Neural progenitor cell (in vitro differentiated cells): Measurements from ENCODE around the gene SAMD3. TPM values are rescaled to one million over a fixed set of nuclear protein-coding genes. Genes with fewer than 3 reads are reported as not detected.

ENCODE experiments used
- DNase-seq: peaks from one replicate; pipeline ENCODE4 v3.0.0-alpha.2; 2016; ENCODE audit warnings: low spot score
- H2AFZ ChIP-seq: fragments of 200-600 bp; sonication (generic); replicated peaks from 2 replicates; pipeline ENCODE4 v1.6.1; 2016; ENCODE audit warnings: antibody characterized with exemption
- H3F3A ChIP-seq: fragments of 200-600 bp; sonication (generic); 2 replicates; pipeline ENCODE4 v1.6.1; 2016; ENCODE audit warnings: antibody characterized with exemption, low read depth
- H3K27ac ChIP-seq: fragments of 200-600 bp; sonication (generic); 2 replicates; pipeline ENCODE4 v1.5.1; 2016; ENCODE audit warnings: mild to moderate bottlenecking
- H3K27me3 ChIP-seq: fragments of 200-600 bp; sonication (generic); 2 replicates; pipeline ENCODE4 v1.6.1; 2016; ENCODE audit warnings: mild to moderate bottlenecking, moderate library complexity
- H3K36me3 ChIP-seq: fragments of 200-600 bp; sonication (generic); 2 replicates; pipeline ENCODE4 v1.5.1; 2016
- H3K4me1 ChIP-seq: fragments of 200-600 bp; sonication (generic); 2 replicates; pipeline ENCODE4 v1.6.1; 2016; ENCODE audit warnings: mixed run types
- H3K4me2 ChIP-seq: fragments of 200-600 bp; sonication (generic); 2 replicates; pipeline ENCODE4 v1.6.1; 2016
- H3K4me3 ChIP-seq: fragments of 200-600 bp; sonication (generic); 2 replicates; pipeline ENCODE4 v1.5.1; 2016
- H3K79me2 ChIP-seq: fragments of 200-600 bp; sonication (generic); 2 replicates; pipeline ENCODE4 v1.6.1; 2016; ENCODE audit warnings: low read depth
- H3K9ac ChIP-seq: fragments of 200-600 bp; sonication (generic); 2 replicates; pipeline ENCODE4 v1.6.1; 2016
- H3K9me3 ChIP-seq: fragments of 200-600 bp; sonication (generic); 2 replicates; pipeline ENCODE4 v1.5.1; 2016; ENCODE audit warnings: low read depth
- H4K20me1 ChIP-seq: fragments of 200-600 bp; sonication (generic); 2 replicates; pipeline ENCODE4 v1.6.1; 2016; ENCODE audit warnings: low read depth
- H3K27ac Mint-ChIP-seq: 3 replicates; pipeline ENCODE4 v1.8.0; 2021; ENCODE audit warnings: mixed read lengths
- H3K27me3 Mint-ChIP-seq: 2 replicates; pipeline ENCODE4 v1.8.0; 2022; ENCODE audit warnings: low read depth, mild to moderate bottlenecking, inconsistent platforms, moderate library complexity, mixed read lengths; ENCODE audit not compliant: insufficient read depth
- H3K36me3 Mint-ChIP-seq: 3 replicates; pipeline ENCODE4 v1.8.0; 2021; ENCODE audit warnings: mixed read lengths
- H3K4me1 Mint-ChIP-seq: 3 replicates; pipeline ENCODE4 v1.8.0; 2021; ENCODE audit warnings: mixed read lengths
- H3K4me3 Mint-ChIP-seq: 3 replicates; pipeline ENCODE4 v1.8.0; 2021; ENCODE audit warnings: mild to moderate bottlenecking, moderate library complexity, mixed read lengths
- H3K9me3 Mint-ChIP-seq: 3 replicates; pipeline ENCODE4 v1.8.0; 2020; ENCODE audit warnings: mixed read lengths
- CTCF ChIP-seq: fragments of 200-600 bp; sonication (generic); IDR thresholded peaks from 2 replicates; pipeline ENCODE4 v1.5.1; 2017; ENCODE audit warnings: antibody characterized with exemption, mild to moderate bottlenecking
- EZH2 ChIP-seq: fragments of 200-600 bp; sonication (generic); IDR thresholded peaks from 2 replicates; pipeline ENCODE4 v1.6.1; 2017; ENCODE audit warnings: antibody characterized with exemption, mild to moderate bottlenecking, moderate library complexity
- EZH2phosphoT487 ChIP-seq: fragments of 200-600 bp; sonication (generic); IDR thresholded peaks from 2 replicates; pipeline ENCODE4 v1.6.1; 2017; ENCODE audit warnings: antibody characterized with exemption
- total RNA-seq: library from RNA; depleted of rRNA; stranded (reverse); fragments of >200 nt; gene quantifications from 2 replicates; pipeline ENCODE4 v1.2.3, GENCODE V29; 2015; ENCODE audit warnings: low replicate concordance

Gene SAMD3
- total RNA-seq, 1 donor from 2014 or later: 2.0 TPM

DNA sequence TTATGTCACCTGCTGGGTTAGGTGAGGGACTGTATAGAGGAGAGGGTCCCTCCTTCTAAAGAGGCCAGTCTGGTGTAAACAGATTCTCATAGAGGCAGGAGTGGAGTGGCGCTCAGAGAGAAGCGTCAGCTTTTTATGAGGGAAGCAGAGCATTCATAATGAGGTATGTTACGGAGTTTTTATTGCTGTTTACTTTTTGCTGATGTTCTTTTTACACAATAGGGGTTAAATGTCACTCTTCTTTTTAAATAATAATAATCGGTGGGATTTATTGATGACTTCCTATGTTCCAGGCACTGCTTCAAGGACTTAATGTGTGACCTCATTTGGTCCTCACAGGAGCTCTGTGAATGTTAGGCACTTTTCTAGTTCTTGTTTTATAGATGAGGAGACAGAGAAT is 124.4 kb downstream of the SAMD3 start:
- Mint-ChIP-seq H3K36me3 (peaks cover 35% of the 10 kb centered on the region), H3K4me3 (no peak overlapping the region), H3K27ac (no peak overlapping the region), H3K9me3 (peaks cover 2% of the 10 kb centered on the region), H3K27me3 (no peaks in the 10 kb centered on the region), H3K4me1 (peaks cover 12% of the 10 kb centered on the region)
- Histone ChIP-seq H3K9ac (no peak overlapping the region), H3K36me3 (no peaks in the 10 kb centered on the region), H3K27ac (no peak overlapping the region), H3K79me2 (no peaks in the 10 kb centered on the region), H3K9me3 (no peaks in the 10 kb centered on the region), H3K27me3 (no peaks in the 10 kb centered on the region), H3K4me1 (no peaks in the 10 kb centered on the region), H2AFZ (no peak overlapping the region), H4K20me1 (no peaks in the 10 kb centered on the region), H3K4me3 (no peak overlapping the region), H3F3A (no peaks in the 10 kb centered on the region), H3K4me2 (no peak overlapping the region)
- no peak for DNase-seq
- TF ChIP-seq CTCF (no peak), EZH2 (no peak), EZH2phosphoT487 (no peak)

Other genes with a start within 250 kb of the SAMD3 start
- gene L3MBTL3, start 204.4 kb downstream of the SAMD3 start, total RNA-seq: 18.0 and 22.2 TPM in 2 replicates
- 11.1 and 12.8 TPM in 2 replicates for gene TMEM200A, start 143.1 kb upstream of the SAMD3 start, total RNA-seq